ENCODE measurements around the gene LRRC49.

LRRC49 gene

GRCh38 chr15:70880781-70881180 is 11.8 kb upstream of the LRRC49 start:
- DNase-seq (ENCODE audit: low read depth) = no peak
- TF ChIP-seq CTCF (IDR thresholded peaks at IDR 0.05; ENCODE audit: insufficient read depth, low read depth, low read length, missing control alignments) = no peak
- no peak overlapping the region for H3K4me3 ChIP-seq (ENCODE audit: low read depth, low read length)

GRCh38 chr15:70882361-70882760 is 10.3 kb upstream of the LRRC49 start:
- no peak overlapping the region for H3K4me3 ChIP-seq (ENCODE audit: low read depth, low read length)
- TF ChIP-seq CTCF (IDR thresholded peaks at IDR 0.05; ENCODE audit: insufficient read depth, low read depth, low read length, missing control alignments) = no peak
- DNase-seq (ENCODE audit: low read depth) = peak; percentile 22

DNA sequence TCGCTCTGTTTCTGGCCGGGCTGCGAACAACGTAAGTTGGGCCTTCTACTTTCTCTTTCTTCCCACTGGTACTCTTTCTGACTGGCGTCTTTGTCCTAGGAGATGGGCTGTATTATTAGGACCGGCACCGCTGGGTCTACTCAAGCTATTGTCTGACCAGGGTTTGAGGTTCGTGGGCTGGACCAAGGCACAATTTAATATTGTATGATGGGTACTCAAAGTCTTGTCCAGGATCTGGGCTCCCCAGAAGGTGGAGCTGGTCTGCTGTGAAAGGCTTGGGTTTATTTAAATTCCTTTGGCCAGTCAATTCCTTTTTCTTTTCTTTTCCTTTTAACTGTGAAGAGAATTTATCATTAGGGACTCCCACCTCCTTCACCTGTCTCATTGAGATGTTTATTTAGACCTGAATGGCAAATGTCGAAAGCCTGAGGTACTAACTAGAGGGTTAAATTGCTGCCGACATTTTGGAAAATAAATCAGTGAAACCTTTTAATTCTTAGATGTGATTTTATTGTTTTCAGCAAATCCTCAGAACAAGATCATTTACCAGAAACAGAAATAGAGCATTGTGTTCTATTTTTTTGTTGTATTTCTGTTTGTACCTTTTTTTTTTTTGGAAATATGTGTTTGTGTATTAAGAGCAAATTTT is 410 bp downstream of the LRRC49 start:
- H3K4me3 ChIP-seq (ENCODE audit: low read depth, low read length) = peak overlapping the region; percentile 66
- DNase-seq (ENCODE audit: low read depth) = peak; percentile 48
- TF ChIP-seq CTCF (IDR thresholded peaks at IDR 0.05; ENCODE audit: insufficient read depth, low read depth, low read length, missing control alignments) = peak; percentile 34

DNA sequence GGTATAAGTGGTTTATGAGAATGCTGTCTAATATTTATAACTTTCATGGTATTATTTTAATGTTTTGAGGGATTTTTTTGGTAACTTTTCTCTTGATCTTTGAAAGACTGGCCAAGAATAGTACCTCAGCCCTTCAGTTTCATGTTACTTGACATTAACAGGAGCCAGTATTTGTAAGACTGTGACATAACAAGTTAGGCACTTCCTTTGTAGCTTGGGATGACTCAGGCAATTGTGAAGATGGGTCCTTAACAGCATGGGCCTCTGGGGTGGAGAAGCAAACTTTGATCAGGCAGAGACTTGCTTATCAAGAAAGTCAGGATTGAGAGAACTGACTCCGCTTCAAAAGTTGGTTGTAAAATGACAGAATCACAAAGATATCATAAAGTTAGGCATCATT is 9.5 kb downstream of the LRRC49 start:
- H3K4me3 ChIP-seq (ENCODE audit: low read depth, low read length) = no peak overlapping the region
- no peak for TF ChIP-seq CTCF (IDR thresholded peaks at IDR 0.05; ENCODE audit: insufficient read depth, low read depth, low read length, missing control alignments)
- DNase-seq (ENCODE audit: low read depth) = no peak

- TF ChIP-seq CTCF (IDR thresholded peaks at IDR 0.05; ENCODE audit: insufficient read depth, low read depth, low read length, missing control alignments) = no peak
- no peak overlapping the region for H3K4me3 ChIP-seq (ENCODE audit: low read depth, low read length)
- no peak for DNase-seq (ENCODE audit: low read depth)
These were observed 14.2 kb downstream of the LRRC49 start for GRCh38 chr15:70906842-70907241.

DNA sequence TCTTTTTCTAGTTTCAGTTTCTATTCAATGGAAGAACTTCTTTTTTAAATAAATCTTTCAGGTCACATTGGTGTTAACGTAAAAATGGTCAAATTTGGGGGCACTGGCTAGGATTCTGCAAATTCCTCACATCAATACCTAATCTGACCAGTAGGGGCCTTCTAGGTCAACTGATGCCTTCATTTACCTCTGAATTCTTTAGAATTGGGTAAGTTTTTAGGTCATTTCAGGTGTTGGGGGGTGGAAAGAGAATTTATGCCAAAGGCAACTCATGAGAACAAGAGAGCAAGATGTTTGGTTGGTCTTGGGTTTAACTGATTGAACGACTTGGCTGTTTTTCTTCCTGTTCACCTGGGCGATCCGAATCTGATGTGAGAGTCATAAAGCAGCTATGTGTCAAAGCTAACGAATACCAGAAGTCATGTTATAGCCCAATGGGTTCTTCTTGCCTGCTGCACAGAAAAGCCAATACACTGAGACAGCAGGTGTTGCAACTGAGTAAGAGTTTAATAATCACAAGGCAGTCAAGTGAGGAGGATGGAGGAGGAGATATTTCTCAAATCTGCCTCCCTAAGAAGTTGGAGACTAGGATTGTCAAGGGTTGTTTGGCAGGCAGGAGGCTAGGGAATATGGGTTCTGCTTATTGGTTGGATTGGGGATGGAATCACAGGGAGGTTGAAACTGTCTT is 15.3 kb downstream of the LRRC49 start:
- H3K4me3 ChIP-seq (ENCODE audit: low read depth, low read length) = no peak overlapping the region
- TF ChIP-seq CTCF (IDR thresholded peaks at IDR 0.05; ENCODE audit: insufficient read depth, low read depth, low read length, missing control alignments) = peak; percentile 23
- DNase-seq (ENCODE audit: low read depth) = no peak
